Activated T-cell treated with anti-CD3 and anti-CD28 coated beads, Interleukin-2, amount 50 U/mL, for 24 hours (primary cell): ENCODE results near the gene NOX5.

Source experiments
- DNase-seq: peaks from one replicate; pipeline ENCODE4 v3.0.0-alpha.2; 2020
- H3K27ac Mint-ChIP-seq: 2 replicates; pipeline ENCODE4 v1.8.0; 2020; ENCODE audit warnings: mild to moderate bottlenecking, mixed read lengths
- H3K27me3 Mint-ChIP-seq: 2 replicates; pipeline ENCODE4 v1.8.0; 2020; ENCODE audit warnings: mixed read lengths
- H3K36me3 Mint-ChIP-seq: 2 replicates; pipeline ENCODE4 v1.8.0; 2020; ENCODE audit warnings: low read depth, mixed read lengths
- H3K4me1 Mint-ChIP-seq: 2 replicates; pipeline ENCODE4 v1.8.0; 2020; ENCODE audit warnings: low read depth, mixed read lengths
- H3K4me3 Mint-ChIP-seq: 2 replicates; pipeline ENCODE4 v1.8.0; 2020; ENCODE audit warnings: mild to moderate bottlenecking, moderate library complexity, mixed read lengths
- H3K9me3 Mint-ChIP-seq: 2 replicates; pipeline ENCODE4 v1.8.0; 2020; ENCODE audit warnings: mixed read lengths

The NOX5 gene

DNA sequence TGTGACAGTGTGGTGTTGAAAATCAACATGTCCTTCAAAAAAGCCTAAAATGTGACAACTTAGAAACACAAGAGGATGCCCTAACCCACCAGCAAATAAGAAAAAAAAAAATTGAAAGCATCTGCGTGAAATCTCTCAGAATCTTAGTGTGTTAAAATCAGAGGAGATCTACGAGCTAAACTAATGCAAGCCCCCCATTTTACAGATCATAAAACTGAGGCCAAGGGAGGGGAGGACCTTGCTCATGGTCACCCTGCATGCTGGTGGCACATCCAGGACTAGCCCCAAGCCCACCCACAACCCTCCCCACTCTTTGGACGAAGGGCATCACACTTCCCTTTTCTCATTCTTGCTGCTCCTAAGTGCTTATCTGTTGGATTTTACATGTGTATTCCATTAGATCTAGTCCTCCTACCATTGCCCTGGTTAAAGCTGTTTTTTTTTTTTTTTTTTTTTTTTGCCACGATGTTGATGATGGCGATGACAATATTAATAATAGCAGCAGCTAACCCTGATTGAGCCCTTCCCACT is 29.1 kb upstream of the NOX5 start:
- Mint-ChIP-seq H3K27me3 (peaks cover 25% of the 10 kb centered on the region), H3K36me3 (no peaks in the 10 kb centered on the region), H3K4me3 (no peak overlapping the region), H3K9me3 (no peaks in the 10 kb centered on the region), H3K4me1 (no peaks in the 10 kb centered on the region), H3K27ac (no peak overlapping the region)
- DNase-seq = no peak

DNA sequence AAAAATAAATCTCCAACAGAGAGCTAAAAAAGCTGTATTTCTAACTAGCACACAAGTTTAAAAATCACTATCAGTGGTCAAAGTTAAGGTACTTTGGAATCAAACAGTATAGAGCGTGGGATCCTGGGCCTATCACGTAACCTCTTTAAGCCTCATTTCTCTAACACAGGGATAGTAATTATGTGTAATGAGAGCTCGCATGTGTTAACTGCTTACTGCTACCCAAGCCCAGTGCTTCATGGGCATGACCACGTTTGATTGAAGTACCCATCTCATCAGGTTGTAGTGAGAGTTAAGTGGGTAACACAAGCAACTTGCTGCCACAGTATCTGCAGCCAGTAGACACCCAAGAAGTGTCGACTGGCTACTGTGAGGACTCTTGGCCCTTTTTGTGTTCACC is 28.2 kb upstream of the NOX5 start:
- no peaks in the 10 kb centered on the region for H3K9me3 Mint-ChIP-seq
- H3K27me3 Mint-ChIP-seq = peaks cover 22% of the 10 kb centered on the region
- H3K4me3 Mint-ChIP-seq = no peak overlapping the region
- no peak overlapping the region for H3K27ac Mint-ChIP-seq
- no peaks in the 10 kb centered on the region for H3K4me1 Mint-ChIP-seq
- no peak for DNase-seq
- H3K36me3 Mint-ChIP-seq = no peaks in the 10 kb centered on the region

DNA sequence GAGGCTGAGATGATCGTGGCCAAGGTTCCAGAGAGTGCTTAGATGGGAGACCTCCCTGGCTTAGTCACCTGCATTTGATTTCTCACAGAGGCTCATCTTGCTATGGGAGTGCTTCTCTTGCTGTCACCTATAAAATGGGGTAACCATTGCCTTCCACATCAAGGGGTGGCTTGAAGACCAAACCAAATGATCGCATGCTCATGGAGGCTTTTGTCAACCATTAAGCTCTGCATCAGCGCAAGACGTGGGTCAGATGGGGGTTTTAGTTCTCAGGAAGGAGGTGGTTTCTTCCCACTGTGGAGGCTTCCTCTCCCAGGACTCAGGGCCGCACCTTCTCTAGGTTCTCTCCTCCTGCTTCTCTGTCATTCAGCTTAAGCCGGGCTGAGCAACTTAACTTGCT is 27.4 kb upstream of the NOX5 start:
- Mint-ChIP-seq H3K36me3 (no peaks in the 10 kb centered on the region), H3K4me1 (no peaks in the 10 kb centered on the region), H3K27me3 (peaks cover 15% of the 10 kb centered on the region), H3K4me3 (no peak overlapping the region), H3K9me3 (no peaks in the 10 kb centered on the region), H3K27ac (no peak overlapping the region)
- DNase-seq = no peak

DNA sequence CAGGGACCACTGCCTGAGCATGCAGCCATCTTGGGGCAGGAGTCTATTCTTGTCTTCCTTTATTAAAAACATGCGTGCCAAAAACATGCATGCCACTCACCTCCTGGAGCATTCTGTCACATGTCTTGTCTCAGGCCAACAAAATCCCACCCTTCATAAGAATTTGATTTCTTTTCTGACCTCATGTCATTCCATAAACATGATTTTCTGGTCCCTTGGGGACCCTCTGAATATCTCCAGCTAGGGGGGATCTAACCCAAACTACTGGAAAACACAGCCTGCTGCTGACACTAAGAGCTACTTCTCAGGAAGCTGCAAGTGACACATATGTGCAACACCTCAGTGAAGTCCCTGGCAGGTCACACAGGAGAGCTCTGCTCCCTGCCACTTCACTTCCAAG is 26.8 kb upstream of the NOX5 start:
- no peak overlapping the region for H3K27ac Mint-ChIP-seq
- no peaks in the 10 kb centered on the region for H3K9me3 Mint-ChIP-seq
- H3K27me3 Mint-ChIP-seq = peaks cover 14% of the 10 kb centered on the region
- H3K36me3 Mint-ChIP-seq = no peaks in the 10 kb centered on the region
- H3K4me3 Mint-ChIP-seq = no peak overlapping the region
- no peak for DNase-seq
- no peaks in the 10 kb centered on the region for H3K4me1 Mint-ChIP-seq

DNA sequence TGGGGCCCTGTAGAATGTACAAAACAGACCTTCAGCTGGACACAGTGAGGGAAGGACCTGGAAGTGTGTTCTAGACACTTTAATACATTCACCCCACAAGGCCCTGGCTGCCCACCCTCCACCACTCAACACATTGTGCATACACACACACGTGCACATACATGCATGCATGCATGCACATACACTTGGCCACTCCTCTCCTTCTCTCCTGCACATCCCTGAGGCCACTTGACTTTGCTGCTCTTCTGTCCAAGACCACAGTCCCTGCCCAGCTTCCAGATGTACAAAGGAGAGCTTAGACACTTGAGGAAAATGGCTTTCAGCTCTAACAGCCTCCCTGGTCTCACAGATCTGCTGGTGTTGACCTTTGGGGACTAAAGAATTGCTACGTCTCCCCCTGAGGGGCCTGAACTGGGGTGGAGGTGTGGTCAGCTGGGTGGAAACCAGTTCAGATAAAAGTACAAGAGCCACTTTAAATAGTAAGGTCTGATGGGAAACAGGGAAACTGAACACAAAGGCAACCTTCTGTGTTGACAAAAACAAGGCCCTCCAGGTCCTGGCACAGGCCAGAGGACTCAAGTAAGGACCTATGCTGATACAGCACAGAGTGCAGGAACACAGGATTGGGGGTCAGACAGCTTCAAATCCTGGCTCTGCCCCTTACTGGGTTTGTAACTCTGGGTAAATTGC is 24.8 kb upstream of the NOX5 start:
- no peaks in the 10 kb centered on the region for H3K36me3 Mint-ChIP-seq
- DNase-seq = no peak
- no peak overlapping the region for H3K27ac Mint-ChIP-seq
- H3K4me1 Mint-ChIP-seq = no peaks in the 10 kb centered on the region
- H3K9me3 Mint-ChIP-seq = no peaks in the 10 kb centered on the region
- peaks cover 10% of the 10 kb centered on the region for H3K27me3 Mint-ChIP-seq
- no peak overlapping the region for H3K4me3 Mint-ChIP-seq

DNA sequence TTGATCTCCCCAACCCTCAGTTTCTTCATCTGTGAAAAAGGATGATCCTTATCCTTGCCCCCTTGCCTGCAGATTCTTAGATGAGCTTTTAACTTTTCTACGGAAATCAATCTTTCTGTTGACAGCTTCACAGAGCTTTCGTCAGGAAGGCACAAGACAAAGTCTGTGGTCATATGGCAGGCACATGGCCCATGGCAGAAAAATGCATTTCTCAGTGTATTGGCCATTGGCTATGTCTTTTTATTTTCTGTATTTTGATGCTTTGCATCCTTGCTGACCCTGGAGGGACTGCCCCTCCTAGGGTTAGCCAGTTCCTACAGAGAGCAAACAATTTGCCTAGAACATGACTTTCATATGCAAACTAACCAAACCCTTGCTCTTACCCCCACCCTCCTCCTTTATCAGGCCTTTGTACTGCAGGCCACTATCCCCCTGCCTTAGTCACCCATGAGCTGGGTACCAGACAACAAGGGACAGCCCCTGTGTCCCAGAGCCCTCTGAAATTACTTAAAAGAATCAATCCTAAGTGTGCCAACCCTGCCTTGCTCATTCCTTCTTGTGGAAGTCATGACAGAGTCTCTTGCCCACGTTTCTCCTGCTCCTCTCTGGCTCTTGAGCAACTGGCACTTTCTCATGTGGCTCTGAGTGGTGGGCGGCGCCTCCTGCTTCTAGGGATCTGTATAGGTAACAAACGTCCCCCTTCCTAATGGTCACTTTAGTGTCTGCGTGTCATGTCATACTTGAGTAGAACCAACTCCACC is 24.1 kb upstream of the NOX5 start:
- H3K9me3 Mint-ChIP-seq = no peaks in the 10 kb centered on the region
- H3K36me3 Mint-ChIP-seq = no peaks in the 10 kb centered on the region
- no peak for DNase-seq
- H3K27me3 Mint-ChIP-seq = peaks cover 10% of the 10 kb centered on the region
- no peak overlapping the region for H3K4me3 Mint-ChIP-seq
- no peaks in the 10 kb centered on the region for H3K4me1 Mint-ChIP-seq
- no peak overlapping the region for H3K27ac Mint-ChIP-seq

DNA sequence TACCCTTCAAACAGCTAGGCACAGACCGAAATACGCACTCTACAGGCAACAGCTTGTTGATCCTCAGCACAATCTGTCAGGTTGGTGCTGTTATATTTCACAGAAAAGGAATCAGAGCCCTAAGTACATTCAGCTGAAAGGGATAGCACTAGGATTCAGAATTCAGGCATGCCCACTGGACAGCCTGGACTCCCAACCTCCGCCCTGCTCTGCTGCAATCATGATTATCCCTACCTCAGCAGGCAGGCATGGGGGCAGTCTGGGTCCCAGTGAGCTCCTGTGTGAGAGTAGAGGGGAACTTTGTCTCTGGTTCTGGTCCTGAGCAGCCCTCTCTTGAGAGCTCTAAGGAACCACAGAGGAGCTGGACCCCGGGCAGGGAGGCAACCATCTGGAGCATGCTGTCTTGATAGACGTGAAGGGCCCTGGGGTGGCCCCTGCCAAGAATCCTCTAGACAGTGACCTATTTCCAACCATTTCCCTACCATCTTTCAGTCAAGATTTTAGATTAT is 23.4 kb upstream of the NOX5 start:
- Mint-ChIP-seq H3K36me3 (no peaks in the 10 kb centered on the region), H3K27ac (no peak overlapping the region), H3K27me3 (peaks cover 10% of the 10 kb centered on the region), H3K4me1 (no peaks in the 10 kb centered on the region), H3K4me3 (no peak overlapping the region), H3K9me3 (no peaks in the 10 kb centered on the region)
- no peak for DNase-seq

DNA sequence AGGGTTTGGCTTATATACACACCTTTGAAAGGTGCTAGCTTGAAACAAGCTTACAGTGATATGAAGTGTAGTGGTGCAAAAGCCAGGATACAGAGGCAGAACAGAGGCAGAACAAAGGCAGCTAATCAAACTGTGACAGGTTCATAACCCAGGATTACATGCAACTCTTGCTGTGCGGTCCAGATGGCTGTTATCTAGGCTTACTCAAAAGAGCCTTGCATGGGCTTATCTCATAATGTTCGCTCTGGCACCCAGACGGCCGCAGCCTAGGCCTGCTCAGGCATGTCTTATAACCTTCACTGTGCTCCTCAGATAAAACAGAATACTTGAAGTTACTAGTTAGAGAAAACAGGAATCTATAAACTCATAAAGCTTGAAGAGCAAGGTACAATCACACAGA is 22.8 kb upstream of the NOX5 start:
- H3K9me3 Mint-ChIP-seq = no peaks in the 10 kb centered on the region
- no peak overlapping the region for H3K4me3 Mint-ChIP-seq
- no peak for DNase-seq
- H3K27me3 Mint-ChIP-seq = peaks cover 10% of the 10 kb centered on the region
- no peaks in the 10 kb centered on the region for H3K36me3 Mint-ChIP-seq
- H3K27ac Mint-ChIP-seq = no peak overlapping the region
- H3K4me1 Mint-ChIP-seq = no peaks in the 10 kb centered on the region

DNA sequence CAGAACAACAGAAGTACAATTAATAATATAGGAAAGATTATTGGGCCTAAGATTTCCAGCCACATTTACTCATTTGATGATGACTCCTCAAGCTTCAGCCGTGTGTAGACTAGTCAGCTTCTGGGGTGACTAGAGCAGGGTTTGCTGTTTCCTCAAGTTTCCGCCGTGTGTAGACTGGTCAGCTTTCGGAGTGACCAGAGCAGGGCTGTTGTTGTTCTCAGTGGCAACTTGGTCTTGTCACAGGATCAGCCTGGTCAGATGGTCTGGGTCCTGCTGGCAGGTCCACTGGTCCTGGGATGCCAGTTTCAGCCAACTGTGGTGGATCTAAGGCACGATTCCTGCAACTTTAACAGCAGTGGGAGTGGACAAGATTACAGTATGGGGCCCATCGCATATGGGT is 21.8 kb upstream of the NOX5 start:
- H3K27ac Mint-ChIP-seq = no peak overlapping the region
- DNase-seq = no peak
- no peak overlapping the region for H3K4me3 Mint-ChIP-seq
- H3K27me3 Mint-ChIP-seq = peaks cover 8% of the 10 kb centered on the region
- no peaks in the 10 kb centered on the region for H3K36me3 Mint-ChIP-seq
- no peaks in the 10 kb centered on the region for H3K9me3 Mint-ChIP-seq
- H3K4me1 Mint-ChIP-seq = no peaks in the 10 kb centered on the region

DNA sequence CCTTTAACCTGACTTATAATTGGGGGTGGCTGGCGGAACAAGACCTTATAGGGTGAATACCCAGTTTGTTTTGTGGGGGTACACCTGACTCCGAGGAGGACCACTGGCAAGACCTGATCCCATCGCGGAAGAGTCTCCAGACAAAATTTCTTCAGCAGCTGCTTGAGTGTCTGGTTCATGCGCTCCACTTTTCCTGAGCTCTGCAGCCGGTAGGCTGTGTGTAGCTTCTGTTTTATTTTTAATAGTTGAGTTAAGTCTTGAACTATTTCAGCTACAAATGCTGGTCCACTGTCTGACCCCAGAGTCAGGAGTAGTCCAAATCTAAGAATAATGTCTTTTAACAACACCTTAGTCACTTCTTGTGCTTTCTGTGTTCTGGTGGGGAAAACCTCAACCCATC is 21.2 kb upstream of the NOX5 start:
- Mint-ChIP-seq H3K4me3 (no peak overlapping the region), H3K9me3 (no peaks in the 10 kb centered on the region), H3K27ac (no peak overlapping the region), H3K36me3 (no peaks in the 10 kb centered on the region), H3K4me1 (no peaks in the 10 kb centered on the region), H3K27me3 (peaks cover 6% of the 10 kb centered on the region)
- no peak for DNase-seq

DNA sequence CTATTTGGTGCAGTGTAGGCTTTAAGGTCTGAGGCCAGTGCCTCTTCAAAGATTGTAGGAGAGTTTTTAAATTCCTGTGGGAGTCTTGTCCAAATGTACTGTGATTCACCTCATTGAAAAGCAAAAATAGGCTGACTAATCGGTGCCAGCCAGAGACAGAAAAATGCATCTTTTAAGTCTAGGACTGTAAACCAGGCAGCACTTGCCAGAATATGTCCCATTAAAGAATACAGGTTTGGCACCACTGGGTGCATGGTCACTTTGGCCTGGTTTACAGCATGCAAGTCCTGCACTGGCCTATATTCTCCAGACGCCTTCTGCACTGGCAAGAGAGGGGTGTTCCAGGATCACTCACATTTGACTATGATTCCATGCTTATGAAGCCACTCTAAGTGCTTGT is 20.3 kb upstream of the NOX5 start:
- no peak for DNase-seq
- Mint-ChIP-seq H3K4me3 (no peak overlapping the region), H3K27ac (no peak overlapping the region), H3K4me1 (no peaks in the 10 kb centered on the region), H3K27me3 (no peaks in the 10 kb centered on the region), H3K9me3 (no peaks in the 10 kb centered on the region), H3K36me3 (no peaks in the 10 kb centered on the region)

DNA sequence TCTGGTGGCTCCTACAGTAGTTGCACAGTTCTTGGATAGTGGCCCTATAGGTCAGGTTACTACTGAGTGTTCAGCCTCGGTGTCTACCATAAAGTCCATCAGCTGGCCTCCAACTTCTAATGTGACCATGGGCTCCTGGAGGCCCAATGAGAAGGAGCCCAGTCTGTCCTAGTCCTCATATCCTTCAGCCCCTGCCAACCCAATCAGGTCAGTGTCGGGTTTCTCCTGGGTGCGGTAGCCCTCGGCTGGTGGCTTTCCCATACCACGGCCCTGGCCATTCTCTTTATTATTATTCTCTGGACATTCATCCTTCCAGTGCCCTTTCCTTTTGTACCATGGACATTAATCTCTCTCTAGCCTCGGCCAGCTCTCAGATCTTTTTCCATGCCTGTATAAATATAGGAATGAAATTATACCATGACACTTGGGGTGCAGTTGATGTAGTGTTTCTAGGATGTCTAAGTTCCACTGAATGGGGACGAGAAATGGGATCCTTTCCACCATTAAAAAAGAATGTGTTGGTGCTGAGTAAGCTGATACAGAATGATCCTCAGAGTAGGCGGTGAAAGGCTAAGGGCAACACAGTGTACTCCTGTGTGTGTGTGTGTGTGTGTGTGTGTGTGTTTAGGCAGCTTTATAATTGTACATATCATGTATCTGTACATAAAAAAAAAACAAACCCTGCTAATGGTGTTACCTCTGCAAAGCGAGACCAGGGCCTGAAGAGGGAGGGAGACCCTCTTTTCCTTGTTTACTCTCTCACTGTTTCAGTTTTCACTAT is 19.3 kb upstream of the NOX5 start:
- H3K36me3 Mint-ChIP-seq = no peaks in the 10 kb centered on the region
- no peaks in the 10 kb centered on the region for H3K4me1 Mint-ChIP-seq
- no peaks in the 10 kb centered on the region for H3K27me3 Mint-ChIP-seq
- DNase-seq = no peak
- H3K4me3 Mint-ChIP-seq = no peak overlapping the region
- H3K9me3 Mint-ChIP-seq = no peaks in the 10 kb centered on the region
- H3K27ac Mint-ChIP-seq = no peak overlapping the region

DNA sequence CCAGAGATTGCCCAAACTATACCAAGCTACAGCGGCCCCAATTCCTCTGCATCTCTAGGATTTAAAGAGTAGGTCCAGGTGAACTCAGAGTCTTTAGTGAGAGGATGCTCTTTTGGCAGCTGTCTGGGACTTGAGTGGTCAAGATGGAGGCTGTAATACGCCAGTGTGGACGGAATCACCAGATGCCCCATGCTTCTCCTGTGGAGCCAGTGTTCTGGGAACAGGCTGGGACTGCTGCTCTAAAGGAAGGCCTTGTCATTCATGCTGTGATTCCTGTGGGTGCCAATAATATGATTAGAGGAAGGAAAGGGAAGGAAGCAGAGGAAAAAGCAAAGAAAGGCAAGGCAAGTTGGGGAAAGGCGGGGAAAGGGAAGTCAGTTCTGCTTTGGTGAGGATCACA is 17.4 kb upstream of the NOX5 start:
- Mint-ChIP-seq H3K4me1 (no peaks in the 10 kb centered on the region), H3K9me3 (no peaks in the 10 kb centered on the region), H3K27me3 (no peaks in the 10 kb centered on the region), H3K27ac (no peak overlapping the region), H3K36me3 (no peaks in the 10 kb centered on the region), H3K4me3 (no peak overlapping the region)
- no peak for DNase-seq

DNA sequence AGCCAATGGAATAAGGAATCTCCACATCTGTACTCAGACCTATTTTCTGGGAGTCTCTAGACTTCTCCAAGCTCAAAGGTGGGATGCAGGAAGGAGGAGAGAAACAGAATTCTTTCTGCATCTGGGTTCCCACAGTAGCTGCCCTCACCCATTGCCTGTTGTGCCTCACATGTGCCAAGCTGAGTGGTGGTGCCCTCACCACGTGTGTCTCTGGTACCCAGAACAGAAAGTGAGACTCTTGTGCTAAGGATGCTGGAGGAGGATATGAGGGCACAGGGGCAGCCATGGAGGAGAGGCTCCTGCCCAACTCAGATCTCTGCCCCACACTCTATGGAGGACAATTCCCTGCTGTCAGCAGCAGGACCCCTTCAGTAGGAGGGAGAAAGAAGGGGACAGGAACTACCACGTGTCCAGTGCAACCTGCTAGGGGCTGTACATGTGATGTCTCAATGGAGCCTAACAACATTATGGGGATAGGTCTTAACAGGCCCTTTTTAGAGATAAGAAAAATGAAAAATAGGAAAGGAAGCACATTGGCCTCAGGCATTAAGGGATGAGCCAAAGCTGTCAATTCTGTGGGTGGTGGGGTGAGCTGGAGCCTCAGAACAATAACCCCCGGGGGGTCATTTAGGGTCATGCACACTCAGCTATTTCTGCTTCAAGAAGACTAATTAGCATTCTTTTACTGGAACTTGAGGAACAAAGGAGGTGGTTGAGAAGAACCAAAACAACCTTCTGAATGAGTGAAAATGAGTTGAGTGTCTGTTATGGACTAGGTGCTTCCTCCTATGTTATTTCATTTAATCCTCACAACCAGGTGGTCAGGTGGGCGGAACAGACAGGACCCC is 16.3 kb upstream of the NOX5 start:
- no peaks in the 10 kb centered on the region for H3K9me3 Mint-ChIP-seq
- no peak overlapping the region for H3K4me3 Mint-ChIP-seq
- no peaks in the 10 kb centered on the region for H3K4me1 Mint-ChIP-seq
- no peaks in the 10 kb centered on the region for H3K27me3 Mint-ChIP-seq
- DNase-seq = no peak
- H3K27ac Mint-ChIP-seq = no peak overlapping the region
- H3K36me3 Mint-ChIP-seq = no peaks in the 10 kb centered on the region
